HepG2 (cell line): ENCODE measurements around the gene NME7. TPM values are rescaled to one million over a fixed set of nuclear protein-coding genes. Genes with fewer than 3 reads are reported as not detected.

Experiments
- ATAC-seq: fragments of 200-7000 bp; cut with Tn5 transposase; 3 replicates; pipeline ENCODE4 v1.9.1; 2020; ENCODE audit warnings: mild to moderate bottlenecking, moderate library complexity
- BruUV-seq: library from RNA; stranded (reverse); fragments of 400-500 nt; replicated peaks from 2 replicates; lab custom pipeline; 2021; lab: Mats Ljungman, UMichigan
- CTCF ChIA-PET: fragments of 300-600 bp; formaldehyde crosslinking; extraction: SDS; loops from one replicate; lab custom pipeline; 2021; ENCODE audit warnings: low total read pairs, inconsistent platforms, low intra/inter-chr PET ratio; lab: Yijun Ruan, JAX
- POLR2A ChIA-PET: fragments of 350-600 bp; sonication (Branson Sonifier 250); formaldehyde crosslinking; loops from one replicate; lab custom pipeline; 2020; ENCODE audit warnings: antibody characterized with exemption, inconsistent platforms; lab: Yijun Ruan, JAX
- DNase-seq: peaks from one replicate; pipeline ENCODE4 v3.0.0-alpha.2; 2015; ENCODE audit warnings: low spot score
- FAIRE-seq: peaks from 3 replicates; lab custom pipeline; 2011; peaks lifted over from hg19 to GRCh38; lab: Jason Lieb, UNC
- H2AFZ ChIP-seq: one replicate; pipeline ENCODE4 v1.6.1; 2011; ENCODE audit warnings: low read length, inconsistent platforms
- H3K27ac ChIP-seq: fragments of 300-600 bp; 3 replicates; pipeline ENCODE4 v1.8.0; 2011; ENCODE audit warnings: mixed run types, mild to moderate bottlenecking, mixed read lengths, low read length, inconsistent platforms; ENCODE audit not compliant: insufficient read depth; ENCODE audit errors: extremely low read length
- H3K27me3 ChIP-seq, 2 experiments: fragments of 200-600 bp in 1 of 2; 2 replicates in 1 of 2; 3 replicates in 1 of 2; pipeline versions ENCODE4 v1.6.0 to v1.8.0; 2011; ENCODE audit warnings: low read length in 2 of 2, mild to moderate bottlenecking in 2 of 2, moderate library complexity in 2 of 2, inconsistent platforms in 1 of 2; ENCODE audit not compliant: insufficient read depth in 2 of 2, control insufficient read depth in 1 of 2
- H3K36me3 ChIP-seq, 2 experiments: fragments of 200-600 bp in 1 of 2; replicated peaks in 1 of 2; 2 replicates in 1 of 2; 3 replicates in 1 of 2; pipeline versions ENCODE4 v1.5.1 to v1.8.0; 2011; ENCODE audit warnings: low read length in 2 of 2, inconsistent platforms in 1 of 2; ENCODE audit not compliant: insufficient read depth in 2 of 2, control insufficient read depth in 1 of 2
- H3K4me1 ChIP-seq: 2 replicates; pipeline ENCODE4 v1.5.1; 2012; ENCODE audit warnings: low read length, inconsistent platforms; ENCODE audit not compliant: insufficient read depth
- H3K4me2 ChIP-seq: 2 replicates; pipeline ENCODE4 v1.6.0; 2011; ENCODE audit warnings: low read depth, low read length, inconsistent platforms
- H3K4me3 ChIP-seq, 3 experiments: fragments of 200-600 bp in 1 of 3; sonication (generic), shearing (Covaris generic) in 1 of 3; replicated peaks in 1 of 3; 2 replicates each; pipeline ENCODE4 v1.5.1; 2011 to 2016; ENCODE audit warnings: low read length in 3 of 3, inconsistent platforms in 2 of 3, low read depth in 2 of 3, mild to moderate bottlenecking in 2 of 3, control low read depth in 1 of 3, mixed read lengths in 1 of 3; ENCODE audit not compliant: insufficient read depth in 1 of 3
- H3K79me2 ChIP-seq: one replicate; pipeline ENCODE4 v1.6.1; 2011; ENCODE audit warnings: low read length, inconsistent platforms; ENCODE audit not compliant: insufficient read depth
- H3K9ac ChIP-seq: 2 replicates; pipeline ENCODE4 v1.6.0; 2011; ENCODE audit warnings: mild to moderate bottlenecking, low read depth, low read length, inconsistent platforms; ENCODE audit not compliant: insufficient read depth
- H3K9me3 ChIP-seq: 2 replicates; pipeline ENCODE4 v1.5.1; 2012; ENCODE audit warnings: mild to moderate bottlenecking, low read length
- H4K20me1 ChIP-seq: 2 replicates; pipeline ENCODE4 v1.6.0; 2011; ENCODE audit warnings: inconsistent platforms, mild to moderate bottlenecking, low read length, moderate library complexity; ENCODE audit not compliant: insufficient read depth
- ARNT2 ChIP-seq: sonication (generic); formaldehyde crosslinking; IDR thresholded peaks from 2 replicates; pipeline ENCODE4 v1.8.0; 2022; ENCODE audit warnings: mild to moderate bottlenecking, low read depth, missing genetic modification reagents, moderate library complexity
- ETV5 ChIP-seq: IDR thresholded peaks from 2 replicates; pipeline ENCODE4 v1.6.1; 2018; ENCODE audit warnings: missing biosample characterization, missing genetic modification reagents, inconsistent platforms, borderline replicate concordance
- GFI1 ChIP-seq: sonication (generic); formaldehyde crosslinking; IDR thresholded peaks from 2 replicates; pipeline ENCODE4 v1.5.0; 2020; ENCODE audit warnings: missing genetic modification reagents, mild to moderate bottlenecking, borderline replicate concordance
- HNF4A ChIP-seq: sonication (generic); formaldehyde crosslinking; IDR thresholded peaks from 2 replicates; pipeline ENCODE4 v1.4.0; 2020; ENCODE audit warnings: missing genetic modification reagents
- HOXA7 ChIP-seq: sonication (generic); formaldehyde crosslinking; IDR thresholded peaks from 2 replicates; pipeline ENCODE4 v1.8.1; 2022; ENCODE audit warnings: mild to moderate bottlenecking, missing genetic modification reagents, moderate library complexity
- SKI ChIP-seq: fragments of 450-650 bp; IDR thresholded peaks from one replicate; pipeline ENCODE4 v1.6.1; 2018; ENCODE audit warnings: mild to moderate bottlenecking; ENCODE audit not compliant: partially characterized antibody
- SOX13 ChIP-seq, 3 experiments: fragments of 450-650 bp in 1 of 3; sonication (generic) in 1 of 3; formaldehyde crosslinking in 1 of 3; IDR thresholded peaks in 2 of 3; conservative IDR thresholded peaks in 1 of 3; 2 replicates each; pipeline versions ENCODE4 v1.5.0 to v1.6.1; 2016 to 2020; ENCODE audit warnings: antibody characterized with exemption in 1 of 3, mild to moderate bottlenecking in 1 of 3, missing compliant biosample characterization in 1 of 3, missing genetic modification reagents in 1 of 3, moderate library complexity in 1 of 3
- ZFP36L2 ChIP-seq: sonication (generic); formaldehyde crosslinking; IDR thresholded peaks from 2 replicates; pipeline ENCODE4 v1.4.0; 2020; ENCODE audit warnings: missing genetic modification reagents
- WGBS: methylation state at CpG from one replicate; pipeline ENCODE4 v1.1.6; 2017; ENCODE audit warnings: low lambda C conversion rate; 5-methylcytosine and 5-hydroxymethylcytosine counted together
- in situ Hi-C: cut with HindIII; loops from 2 replicates; pipeline ENCODE4 v1.10.0; 2017; ENCODE audit warnings: low pct_unique_long_range_greater_than_20kb; ENCODE audit not compliant: extremely low pct_ligation_motif_present
- intact Hi-C: fragments of 100-400 bp; cut with micrococcal nuclease; formaldehyde crosslinking; loops from one replicate; pipeline ENCODE4 v1.10.0; 2022; ENCODE audit not compliant: unreplicated experiment
- polyA plus RNA-seq, 8 experiments: library from polyadenylated mRNA; depleted of rRNA in 3 of 8; stranded (reverse) in 7 of 8; unstranded in 1 of 8; fragments of >200 nt; fragmentation: Illumina TruSeq in 4 of 8; extraction: Trizol in 4 of 8; gene quantifications; 2 replicates each; pipeline versions ENCODE4 v1.2.1 to v1.2.3, GENCODE V29; 2011 to 2016; ENCODE audit warnings: low read depth in 4 of 8, missing spikeins in 1 of 8, mixed read lengths in 1 of 8; ENCODE audit not compliant: insufficient read depth in 1 of 8
- total RNA-seq, 5 experiments: library from RNA; depleted of rRNA; stranded (reverse); fragments of >200 nt; fragmentation: Illumina TruSeq; extraction: Trizol; gene quantifications; 2 replicates each; pipeline ENCODE4 v1.2.3, GENCODE V29; 2016; ENCODE audit warnings: low read depth in 1 of 5
- TF ChIP-seq, protein P1 (sequence below): sonication (generic); formaldehyde crosslinking; IDR thresholded peaks from 2 replicates; pipeline ENCODE4 v1.5.0; 2020; ENCODE audit warnings: missing genetic modification reagents
- TF ChIP-seq, protein P2 (sequence below): sonication (generic); formaldehyde crosslinking; IDR thresholded peaks from 2 replicates; pipeline ENCODE4 v1.8.0; 2023; ENCODE audit warnings: mild to moderate bottlenecking, missing genetic modification reagents
- TF ChIP-seq, protein P3 (sequence below): sonication (generic); formaldehyde crosslinking; IDR thresholded peaks from 2 replicates; pipeline ENCODE4 v1.8.0; 2022; ENCODE audit warnings: mild to moderate bottlenecking, missing genetic modification reagents; ENCODE audit not compliant: insufficient replicate concordance

NME7 gene
- total and polyA plus RNA-seq, 2 of the 13 experiments (the other 11 are each of a cell fraction or from before 2014, with no cell fraction given), result 9.4 to 22.5 TPM

DNA sequence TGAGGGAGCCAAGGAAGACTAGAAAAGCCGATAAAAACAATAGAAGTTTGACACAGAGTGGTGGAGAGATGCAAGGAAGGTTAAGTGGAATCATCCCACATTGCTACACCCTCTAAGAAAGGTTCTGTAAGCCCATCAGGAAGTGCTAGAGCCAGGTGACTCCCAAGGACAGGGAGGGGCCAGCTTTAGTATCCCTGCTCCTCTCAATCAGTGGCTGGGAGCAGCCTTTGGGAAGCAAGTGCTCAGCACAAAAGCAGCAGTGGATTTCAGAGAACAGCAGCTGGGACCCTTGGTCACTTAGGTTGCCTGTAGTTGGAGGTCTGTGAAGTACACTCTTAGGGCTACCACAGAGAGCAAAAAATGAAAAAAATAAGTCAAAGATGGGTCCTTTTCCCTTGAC is 42.5 kb downstream of the NME7 start:
- no peaks in the 10 kb centered on the region for H3K27me3 ChIP-seq
- H3K9ac ChIP-seq, result no peak overlapping the region
- TF ChIP-seq ZFP36L2 (CRISPR knock-in tag) (no peak), HNF4A (CRISPR knock-in tag) (no peak), SKI (no peak), ETV5 (CRISPR knock-in tag) (no peak), SOX13 (IDR thresholded peaks at IDR 0.05) (no peak), SOX13 (CRISPR knock-in tag; conservative IDR thresholded peaks at IDR 0.05 in 1 of 2, IDR thresholded peaks at IDR 0.05 in 1 of 2) (no peak), HOXA7 (CRISPR knock-in tag) (no peak), ARNT2 (no peak), GFI1 (CRISPR knock-in tag) (no peak)
- TF ChIP-seq, protein P1, sequence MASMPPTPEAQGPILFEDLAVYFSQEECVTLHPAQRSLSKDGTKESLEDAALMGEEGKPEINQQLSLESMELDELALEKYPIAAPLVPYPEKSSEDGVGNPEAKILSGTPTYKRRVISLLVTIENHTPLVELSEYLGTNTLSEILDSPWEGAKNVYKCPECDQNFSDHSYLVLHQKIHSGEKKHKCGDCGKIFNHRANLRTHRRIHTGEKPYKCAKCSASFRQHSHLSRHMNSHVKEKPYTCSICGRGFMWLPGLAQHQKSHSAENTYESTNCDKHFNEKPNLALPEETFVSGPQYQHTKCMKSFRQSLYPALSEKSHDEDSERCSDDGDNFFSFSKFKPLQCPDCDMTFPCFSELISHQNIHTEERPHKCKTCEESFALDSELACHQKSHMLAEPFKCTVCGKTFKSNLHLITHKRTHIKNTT (CRISPR knock-in tag), result no peak
- TF ChIP-seq, protein P2, sequence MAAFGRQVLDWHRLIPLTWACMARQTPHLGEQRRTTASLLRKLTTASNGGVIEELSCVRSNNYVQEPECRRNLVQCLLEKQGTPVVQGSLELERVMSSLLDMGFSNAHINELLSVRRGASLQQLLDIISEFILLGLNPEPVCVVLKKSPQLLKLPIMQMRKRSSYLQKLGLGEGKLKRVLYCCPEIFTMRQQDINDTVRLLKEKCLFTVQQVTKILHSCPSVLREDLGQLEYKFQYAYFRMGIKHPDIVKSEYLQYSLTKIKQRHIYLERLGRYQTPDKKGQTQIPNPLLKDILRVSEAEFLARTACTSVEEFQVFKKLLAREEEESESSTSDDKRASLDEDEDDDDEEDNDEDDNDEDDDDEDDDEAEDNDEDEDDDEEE (CRISPR knock-in tag), result no peak
- TF ChIP-seq, protein P3, sequence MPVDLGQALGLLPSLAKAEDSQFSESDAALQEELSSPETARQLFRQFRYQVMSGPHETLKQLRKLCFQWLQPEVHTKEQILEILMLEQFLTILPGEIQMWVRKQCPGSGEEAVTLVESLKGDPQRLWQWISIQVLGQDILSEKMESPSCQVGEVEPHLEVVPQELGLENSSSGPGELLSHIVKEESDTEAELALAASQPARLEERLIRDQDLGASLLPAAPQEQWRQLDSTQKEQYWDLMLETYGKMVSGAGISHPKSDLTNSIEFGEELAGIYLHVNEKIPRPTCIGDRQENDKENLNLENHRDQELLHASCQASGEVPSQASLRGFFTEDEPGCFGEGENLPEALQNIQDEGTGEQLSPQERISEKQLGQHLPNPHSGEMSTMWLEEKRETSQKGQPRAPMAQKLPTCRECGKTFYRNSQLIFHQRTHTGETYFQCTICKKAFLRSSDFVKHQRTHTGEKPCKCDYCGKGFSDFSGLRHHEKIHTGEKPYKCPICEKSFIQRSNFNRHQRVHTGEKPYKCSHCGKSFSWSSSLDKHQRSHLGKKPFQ (CRISPR knock-in tag), result no peak
- no peak overlapping the region for H3K27ac ChIP-seq
- H3K4me3 ChIP-seq, result no peak overlapping the region
- intact Hi-C loops (no loop called here), in situ Hi-C loops (no loop called here)
- H3K4me2 ChIP-seq, result no peak overlapping the region
- no peaks in the 10 kb centered on the region for H3K36me3 ChIP-seq
- H3K4me1 ChIP-seq, result no peaks in the 10 kb centered on the region
- 97% methylated on average over 1 of the region's 1 CpG for WGBS
- H4K20me1 ChIP-seq, result no peaks in the 10 kb centered on the region
- no peaks in the 10 kb centered on the region for H3K79me2 ChIP-seq
- no TSS peak for BruUV-seq
- ChIA-PET CTCF (no interaction called here), POLR2A (no interaction called here)
- DNase-seq, result no peak
- H3K9me3 ChIP-seq, result no peaks in the 10 kb centered on the region
- no peak overlapping the region for H2AFZ ChIP-seq
- ATAC-seq, result no peak
- FAIRE-seq, result no peak
